ENCODE results near the gene SYT17.

DNA sequence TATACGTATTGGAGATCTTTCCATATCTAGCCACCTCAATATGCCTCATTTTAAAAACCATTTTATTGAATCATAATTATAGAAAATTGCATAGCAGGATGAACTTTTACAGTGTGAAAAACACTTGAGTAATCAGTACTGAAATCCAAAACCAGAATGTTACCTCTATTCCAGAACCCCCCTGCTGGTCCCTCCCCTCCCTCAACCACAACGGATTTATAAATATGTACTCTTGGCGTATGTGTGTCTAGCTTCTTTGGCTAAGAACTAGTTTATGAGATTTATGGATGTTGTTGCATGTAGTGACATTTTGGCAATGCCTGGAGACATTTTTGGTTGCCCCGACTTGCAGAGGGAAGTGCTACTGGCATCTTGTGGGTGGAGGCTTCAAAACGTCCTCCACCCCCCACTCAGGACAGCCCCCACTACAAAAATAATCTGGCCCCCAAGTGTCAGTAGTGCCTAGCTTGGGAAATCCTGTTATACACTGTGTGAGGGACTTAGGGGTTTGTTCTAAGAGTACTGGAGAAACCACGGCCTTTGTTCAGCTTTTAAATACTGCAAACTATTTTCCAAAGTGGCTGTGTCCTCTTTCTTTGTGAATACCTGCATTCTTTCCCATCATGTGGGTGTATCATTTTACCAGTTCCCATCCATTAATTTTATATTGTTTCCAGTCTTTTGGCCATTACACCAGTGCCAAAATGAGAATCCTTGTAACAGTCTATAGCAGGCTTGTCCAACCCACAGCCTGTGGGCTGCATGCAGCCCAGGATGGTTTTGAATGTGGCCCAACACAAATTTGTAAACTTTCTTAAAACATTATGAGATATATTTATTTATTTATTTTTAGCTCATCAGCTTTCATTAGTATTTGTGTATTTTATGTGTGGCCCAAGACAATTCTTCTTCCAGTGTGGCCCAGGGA lies 30.6 kb upstream of the SYT17 start:
- TF ChIP-seq, protein P1, sequence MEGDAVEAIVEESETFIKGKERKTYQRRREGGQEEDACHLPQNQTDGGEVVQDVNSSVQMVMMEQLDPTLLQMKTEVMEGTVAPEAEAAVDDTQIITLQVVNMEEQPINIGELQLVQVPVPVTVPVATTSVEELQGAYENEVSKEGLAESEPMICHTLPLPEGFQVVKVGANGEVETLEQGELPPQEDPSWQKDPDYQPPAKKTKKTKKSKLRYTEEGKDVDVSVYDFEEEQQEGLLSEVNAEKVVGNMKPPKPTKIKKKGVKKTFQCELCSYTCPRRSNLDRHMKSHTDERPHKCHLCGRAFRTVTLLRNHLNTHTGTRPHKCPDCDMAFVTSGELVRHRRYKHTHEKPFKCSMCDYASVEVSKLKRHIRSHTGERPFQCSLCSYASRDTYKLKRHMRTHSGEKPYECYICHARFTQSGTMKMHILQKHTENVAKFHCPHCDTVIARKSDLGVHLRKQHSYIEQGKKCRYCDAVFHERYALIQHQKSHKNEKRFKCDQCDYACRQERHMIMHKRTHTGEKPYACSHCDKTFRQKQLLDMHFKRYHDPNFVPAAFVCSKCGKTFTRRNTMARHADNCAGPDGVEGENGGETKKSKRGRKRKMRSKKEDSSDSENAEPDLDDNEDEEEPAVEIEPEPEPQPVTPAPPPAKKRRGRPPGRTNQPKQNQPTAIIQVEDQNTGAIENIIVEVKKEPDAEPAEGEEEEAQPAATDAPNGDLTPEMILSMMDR (IDR thresholded peaks at IDR 0.05; ENCODE audit: borderline replicate concordance, extremely low read depth, low read length, poor library complexity, severe bottlenecking), result no peak
- TF ChIP-seq EZH2 (IDR thresholded peaks at IDR 0.05; ENCODE audit: borderline replicate concordance, low read depth, low read length, severe bottlenecking), result no peak

Data from DND-41 (cell line).